Upper lobe of left lung (tissue), 4 donors: ENCODE results near the gene CHCHD4.

ENCODE experiments used
- CTCF ChIP-seq, 6 experiments: fragments of 450-650 bp in 4 of 6; fragments of 200-600 bp in 2 of 6; sonication (generic) in 2 of 6; IDR thresholded peaks; one replicate each; pipeline ENCODE4 v1.5.1; 2016 to 2019; ENCODE audit warnings: antibody characterized with exemption in 6 of 6
- POLR2AphosphoS5 ChIP-seq, 2 donors: sonication (generic); formaldehyde crosslinking; IDR thresholded peaks; one replicate each; pipeline ENCODE4 v1.5.1; 2017; ENCODE audit warnings: antibody characterized with exemption in 2 of 2

GRCh38 chr3:14158370-14158769, 33.7 kb upstream of the CHCHD4 start:
- TF ChIP-seq POLR2AphosphoS5 (IDR thresholded peaks at IDR 0.05) = no peak
- no peak for TF ChIP-seq CTCF (IDR thresholded peaks at IDR 0.05)
